CMK (cell line): ENCODE results near the gene ACVR1B.
"Not testable (repeated sequence)": the region's sequence is repeated elsewhere in the genome, so short reads cannot be mapped to it uniquely, and the experiment has no call there.

Experiments used
- DNase-seq: peaks from one replicate; pipeline ENCODE4 v3.0.0-alpha.2; 2010; ENCODE audit warnings: low read depth

Gene ACVR1B

DNA sequence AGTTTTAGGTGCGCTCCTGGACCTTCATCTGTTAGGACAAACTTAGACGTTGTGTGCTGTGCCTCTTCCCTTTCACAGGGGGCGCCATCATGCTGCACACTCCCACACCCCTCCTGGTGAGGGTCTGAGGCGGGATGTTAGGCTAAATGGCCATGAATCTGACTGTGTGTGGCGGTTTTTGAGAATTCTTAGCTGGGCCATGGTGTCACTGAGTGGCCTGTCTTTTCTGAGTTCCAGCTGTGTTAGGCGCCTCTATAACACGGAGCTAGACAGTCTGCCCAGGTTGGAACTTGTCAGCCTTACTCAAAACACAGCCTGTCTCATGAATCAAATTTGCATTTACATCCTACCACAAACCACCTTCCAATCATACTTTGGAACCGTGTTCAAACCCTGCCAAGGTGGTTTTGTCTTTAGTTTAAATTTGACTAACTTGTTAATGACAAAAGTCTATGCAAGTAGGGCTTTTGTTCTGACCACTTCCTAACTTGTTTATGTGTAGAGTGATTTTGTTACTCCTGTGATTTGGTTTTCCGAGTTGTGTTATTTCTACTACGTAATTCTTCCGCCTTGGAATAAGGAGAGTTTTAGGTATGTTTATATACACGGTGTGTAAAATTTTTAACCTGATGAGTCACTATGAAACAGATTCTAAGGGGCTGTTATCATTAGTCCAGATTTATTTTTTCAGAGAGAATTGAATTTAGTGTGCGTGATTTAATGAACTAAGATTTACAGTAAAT, 19.6 kb downstream of the ACVR1B start:
- DNase-seq = no peak

- DNase-seq = no peak
These were observed 20.4 kb downstream of the ACVR1B start for GRCh38 chr12:51971679-51972421.

DNA sequence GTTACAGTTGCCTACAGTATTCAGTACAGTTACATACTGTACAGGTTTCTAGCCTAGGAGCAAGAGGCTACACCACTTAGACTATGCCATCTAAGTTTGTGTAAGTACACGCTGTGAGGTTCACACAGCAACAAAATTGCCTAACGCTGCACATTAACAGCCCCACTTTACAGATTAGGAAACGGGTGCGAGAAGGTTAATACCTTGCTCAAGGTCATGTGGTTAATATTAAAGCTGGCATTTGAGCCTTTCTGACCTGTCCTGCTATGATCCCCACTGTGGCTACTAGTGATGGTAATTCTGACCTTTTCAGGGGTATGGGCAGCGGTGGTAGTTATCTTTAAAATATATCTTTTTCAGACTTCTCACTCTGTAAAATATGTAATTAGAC, 20.9 kb downstream of the ACVR1B start:
- no peak for DNase-seq

- DNase-seq = peak; percentile 79
These were observed 21.4 kb downstream of the ACVR1B start for GRCh38 chr12:51972849-51973273.

GRCh38 chr12:51973560-51973959, 22.1 kb downstream of the ACVR1B start:
- DNase-seq = no peak

GRCh38 chr12:51974646-51975045, 23.1 kb downstream of the ACVR1B start:
- no peak for DNase-seq

DNA sequence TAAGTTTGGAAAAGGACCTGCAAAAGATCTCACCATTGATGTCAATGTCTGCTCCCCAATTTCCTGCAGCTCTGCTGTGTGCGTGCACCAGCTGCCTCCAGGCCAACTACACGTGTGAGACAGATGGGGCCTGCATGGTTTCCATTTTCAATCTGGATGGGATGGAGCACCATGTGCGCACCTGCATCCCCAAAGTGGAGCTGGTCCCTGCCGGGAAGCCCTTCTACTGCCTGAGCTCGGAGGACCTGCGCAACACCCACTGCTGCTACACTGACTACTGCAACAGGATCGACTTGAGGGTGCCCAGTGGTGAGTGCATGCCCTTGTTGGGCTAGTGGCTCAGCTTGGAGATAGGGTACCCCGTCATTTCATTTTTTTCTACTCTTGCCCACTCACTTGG, 23.7 kb downstream of the ACVR1B start:
- DNase-seq = no peak

GRCh38 chr12:51976376-51977160, 25.1 kb downstream of the ACVR1B start:
- no peak for DNase-seq

DNA sequence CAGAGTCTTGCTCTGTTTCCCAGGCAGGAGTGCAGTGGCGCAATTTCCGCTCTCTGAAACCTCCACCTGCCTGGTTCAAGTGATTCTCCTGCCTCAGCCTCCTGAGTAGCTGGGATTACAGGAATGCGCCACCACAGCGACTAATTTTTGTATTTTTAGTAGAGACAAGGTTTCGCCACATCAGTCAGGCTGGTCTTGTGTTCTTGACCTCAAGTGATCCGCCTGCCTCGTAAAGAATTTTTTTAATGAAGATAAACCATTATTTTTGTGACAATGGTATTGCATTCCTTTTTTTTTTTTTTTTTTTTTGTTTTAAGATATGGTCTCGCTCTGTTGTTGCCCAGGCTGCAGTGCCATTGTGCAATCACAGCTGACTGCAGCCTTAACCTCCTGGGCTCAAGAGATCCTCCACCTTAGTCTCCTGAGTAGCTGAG, 25.8 kb downstream of the ACVR1B start:
- no peak for DNase-seq

GRCh38 chr12:51979306-51979705, 27.8 kb downstream of the ACVR1B start:
- not testable (repeated sequence) for DNase-seq

DNA sequence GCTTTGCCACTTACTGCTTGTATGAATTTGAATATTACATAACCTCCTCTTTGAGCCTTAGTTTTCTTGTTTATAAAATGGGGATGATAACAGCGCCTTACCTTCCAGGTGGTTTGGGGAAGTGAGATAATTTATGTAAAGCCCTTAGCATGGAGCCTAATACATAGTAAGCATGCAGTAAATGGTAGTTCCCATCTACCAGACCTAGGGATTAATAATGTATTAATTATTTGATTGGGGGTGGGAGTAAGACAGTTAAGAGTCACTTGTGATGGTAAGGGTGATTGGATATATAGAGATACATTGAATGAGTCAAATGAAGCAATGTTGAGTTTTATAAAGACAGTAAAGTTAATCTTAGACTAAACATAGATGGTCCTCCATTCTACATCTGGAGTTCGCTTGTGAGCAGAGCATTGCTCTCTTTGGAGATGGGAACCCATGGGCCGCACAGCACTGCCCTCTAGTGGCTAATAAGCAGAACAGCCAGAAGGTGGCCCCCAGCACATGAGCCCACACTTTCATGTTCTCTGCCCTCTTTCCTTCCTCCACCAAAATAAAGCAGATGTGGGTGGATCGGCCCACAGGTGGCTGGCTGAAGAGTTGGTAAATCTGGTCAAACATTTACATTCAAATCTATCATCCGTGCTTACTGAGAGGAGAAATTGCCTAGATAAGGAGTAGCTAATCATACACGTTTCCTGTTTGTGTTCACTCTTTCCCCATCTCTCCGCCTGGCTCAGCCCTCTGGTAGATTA, 28.7 kb downstream of the ACVR1B start:
- peak; percentile 47 for DNase-seq

DNA sequence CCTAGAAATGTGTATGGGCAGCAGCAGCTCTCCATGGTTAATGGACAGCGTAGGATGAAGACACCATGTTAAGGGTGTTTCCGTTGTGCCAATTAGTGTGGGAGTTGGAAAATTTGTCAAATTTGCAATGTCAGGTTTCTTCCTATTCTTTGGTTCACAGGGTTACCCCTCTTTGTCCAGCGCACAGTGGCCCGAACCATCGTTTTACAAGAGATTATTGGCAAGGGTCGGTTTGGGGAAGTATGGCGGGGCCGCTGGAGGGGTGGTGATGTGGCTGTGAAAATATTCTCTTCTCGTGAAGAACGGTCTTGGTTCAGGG, 29.3 kb downstream of the ACVR1B start:
- no peak for DNase-seq

- DNase-seq = no peak
These were observed 33.2 kb downstream of the ACVR1B start for GRCh38 chr12:51984657-51985056.

GRCh38 chr12:51985154-51985835, 33.8 kb downstream of the ACVR1B start:
- DNase-seq = no peak

DNA sequence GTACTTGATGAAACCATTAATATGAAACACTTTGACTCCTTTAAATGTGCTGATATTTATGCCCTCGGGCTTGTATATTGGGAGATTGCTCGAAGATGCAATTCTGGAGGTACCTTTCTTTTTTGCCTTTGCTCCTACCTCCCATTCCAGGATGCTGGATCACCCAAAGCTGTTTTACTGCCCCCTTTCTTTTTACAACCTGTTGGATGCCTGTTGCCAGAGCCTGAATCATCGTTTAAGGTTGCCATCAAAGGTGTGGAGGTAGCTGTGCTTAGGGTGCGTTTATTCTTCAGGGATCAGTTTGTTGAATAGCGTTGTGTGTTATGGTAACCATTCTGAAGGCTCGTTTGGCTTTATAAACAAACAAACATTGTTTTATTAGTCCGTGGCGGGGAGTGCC, 35.3 kb downstream of the ACVR1B start:
- no peak for DNase-seq

GRCh38 chr12:51992246-51992645, 40.7 kb downstream of the ACVR1B start:
- DNase-seq = no peak

GRCh38 chr12:51994539-51994820, 43.0 kb downstream of the ACVR1B start:
- DNase-seq = no peak

DNA sequence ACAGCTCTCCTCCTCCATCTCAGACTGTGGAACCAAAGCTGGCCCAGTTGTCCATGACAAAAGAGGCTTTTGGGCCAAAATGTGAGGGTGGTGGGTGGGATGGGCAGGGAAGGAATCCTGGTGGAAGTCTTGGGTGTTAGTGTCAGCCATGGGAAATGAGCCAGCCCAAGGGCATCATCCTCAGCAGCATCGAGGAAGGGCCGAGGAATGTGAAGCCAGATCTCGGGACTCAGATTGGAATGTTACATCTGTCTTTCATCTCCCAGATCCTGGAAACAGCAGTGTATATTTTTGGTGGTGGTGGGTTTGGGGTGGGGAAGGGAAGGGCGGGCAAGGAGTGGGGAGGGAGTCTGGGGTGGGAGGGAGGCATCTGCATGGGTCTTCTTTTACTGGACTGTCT, 43.5 kb downstream of the ACVR1B start:
- DNase-seq = no peak

- DNase-seq = no peak
These were observed 45.6 kb downstream of the ACVR1B start for GRCh38 chr12:51997136-51997535.

DNA sequence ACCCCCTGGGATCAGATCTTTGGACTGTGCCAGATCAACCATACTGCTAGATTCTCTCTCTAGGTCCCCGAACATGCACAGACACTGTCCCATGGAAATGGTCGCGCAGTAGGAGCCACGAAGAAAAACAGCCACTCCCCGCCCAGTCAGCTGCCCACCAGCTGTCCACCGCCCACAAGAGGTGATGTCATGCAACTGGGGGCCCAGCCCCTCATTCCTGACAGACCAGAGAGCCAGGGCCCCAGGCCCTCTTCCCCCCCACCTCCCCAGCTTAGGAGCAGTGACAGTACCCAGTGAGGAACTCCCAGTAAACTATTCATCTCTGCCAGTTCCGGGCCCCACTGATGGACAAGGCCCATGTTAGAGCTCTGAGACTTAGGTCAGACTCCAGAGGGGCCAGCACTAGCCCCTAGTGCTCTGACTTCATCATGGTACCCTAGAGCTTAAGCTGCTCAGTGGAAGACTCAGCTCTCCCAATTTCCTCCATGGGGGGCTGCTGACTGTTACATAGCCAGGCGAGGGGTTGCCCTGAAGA, 51.6 kb downstream of the ACVR1B start:
- DNase-seq = no peak

GRCh38 chr12:52003591-52003990, 52.1 kb downstream of the ACVR1B start:
- DNase-seq = no peak
